Measurements from ENCODE around the gene CAVIN2.
A peak's percentile ranks its signal among the peaks of the same experiment; 100 is the strongest.

The CAVIN2 gene

DNA sequence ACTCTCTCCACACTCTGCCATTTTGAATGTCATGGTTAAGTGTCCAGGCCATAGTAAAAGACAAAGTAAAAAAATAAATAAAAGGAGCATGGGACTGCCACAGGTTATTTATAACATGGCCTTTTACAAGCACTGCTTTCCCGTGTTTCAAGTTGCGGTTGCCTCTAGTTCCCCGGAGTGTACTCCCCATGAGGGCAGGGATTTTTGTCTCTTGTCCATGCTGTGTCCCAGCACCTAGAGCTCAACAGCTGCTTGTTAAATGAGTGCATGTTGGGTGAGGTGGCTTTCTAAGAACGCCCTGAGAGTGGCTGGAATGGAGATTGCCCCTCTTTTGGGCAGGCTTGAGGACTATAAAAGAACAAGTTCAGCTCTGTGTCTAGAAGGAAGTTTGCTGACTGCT, 8.4 kb downstream of the CAVIN2 start:
- no peak for DNase-seq

GRCh38 chr2:191836853-191837769, 9.8 kb downstream of the CAVIN2 start:
- no peak for DNase-seq

DNA sequence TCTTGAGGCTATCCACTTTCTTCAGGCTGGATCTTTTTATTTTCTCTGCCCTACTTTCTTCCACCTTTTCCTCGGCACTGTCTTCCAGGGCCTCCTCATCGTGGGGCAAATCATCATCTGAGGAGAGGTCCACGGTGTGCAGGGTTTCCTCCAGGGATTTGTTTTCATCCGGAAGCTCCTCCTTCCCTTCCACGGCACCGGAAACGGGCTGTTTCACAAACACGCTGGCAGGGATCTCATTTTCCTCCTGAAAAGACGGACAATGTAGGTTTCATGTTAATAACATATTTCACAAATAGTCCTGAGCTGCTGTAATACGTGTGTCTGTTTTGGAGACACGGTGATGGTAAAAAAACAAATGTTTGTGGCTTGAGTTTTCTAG, 10.4 kb downstream of the CAVIN2 start:
- no peak for DNase-seq

GRCh38 chr2:191835539-191836350, 11.1 kb downstream of the CAVIN2 start:
- DNase-seq, result peak; percentile 54

- no peak for DNase-seq
These were observed 11.8 kb downstream of the CAVIN2 start for GRCh38 chr2:191835100-191835499.

DNA sequence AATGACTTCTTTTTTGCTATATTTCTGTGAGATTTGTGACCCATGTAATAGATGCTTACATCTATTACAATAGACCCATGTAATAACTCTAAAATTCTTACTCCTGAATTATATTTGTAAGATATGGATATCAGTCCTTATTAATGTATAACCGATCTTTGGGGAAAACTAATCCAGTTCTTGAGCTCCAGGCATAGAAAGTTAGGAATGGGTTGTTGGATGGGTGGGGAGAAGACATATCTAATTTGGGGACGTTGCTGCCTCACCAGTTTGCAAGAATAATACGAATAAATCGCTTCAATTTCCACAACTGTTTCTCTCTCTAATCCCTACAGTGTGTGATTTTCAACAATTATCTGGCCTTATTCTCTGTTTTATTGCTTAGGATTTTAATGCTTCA, 13.5 kb downstream of the CAVIN2 start:
- no peak for DNase-seq

- DNase-seq, result no peak
These were observed 14.2 kb downstream of the CAVIN2 start for GRCh38 chr2:191832668-191833067.

DNA sequence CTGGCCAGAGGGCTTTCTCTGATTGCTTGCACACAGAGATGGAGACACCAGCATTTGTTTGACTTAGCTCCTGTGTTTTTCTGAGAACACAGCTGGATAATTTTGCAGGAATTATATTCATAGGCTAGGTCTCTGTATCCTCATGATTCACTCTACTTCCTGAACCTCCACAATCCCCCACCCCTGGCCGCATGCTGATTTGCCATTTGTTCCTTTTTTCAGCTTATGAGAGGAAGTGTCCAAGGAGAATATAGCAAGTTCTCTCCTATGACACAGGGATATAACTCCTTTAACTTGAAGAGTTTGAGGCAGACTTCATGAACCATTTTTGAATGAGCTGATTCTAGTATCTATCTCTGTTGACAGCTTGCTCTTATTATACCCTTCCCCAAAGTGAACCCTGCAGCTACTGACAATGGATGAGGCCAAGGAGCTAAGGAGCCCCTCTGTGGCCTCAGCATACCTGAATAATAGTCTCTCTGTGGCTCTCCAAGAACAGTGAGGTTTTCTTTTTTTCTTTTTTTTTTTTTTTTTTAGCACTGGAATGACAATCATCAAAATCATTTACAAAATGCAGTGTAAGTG, 15.4 kb downstream of the CAVIN2 start:
- no peak for DNase-seq

DNA sequence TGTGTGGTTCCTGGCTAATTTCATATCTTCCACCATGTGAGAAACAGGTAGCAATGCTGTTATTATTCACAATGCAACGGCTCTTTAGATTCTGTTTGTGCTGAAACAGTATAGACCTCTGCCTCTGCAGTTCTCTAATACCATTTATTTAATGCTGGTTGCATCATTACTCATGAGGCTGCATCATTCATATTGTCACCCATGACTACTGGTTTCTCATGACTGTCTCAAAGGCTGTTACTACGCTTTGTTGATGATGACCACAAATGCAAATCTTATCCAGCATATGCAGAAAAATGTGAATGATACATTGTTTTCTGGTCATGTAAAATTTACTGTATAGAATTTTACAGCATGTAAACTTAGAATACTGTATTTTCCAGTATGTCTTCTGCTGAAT, 22.5 kb downstream of the CAVIN2 start:
- DNase-seq, result peak; percentile 39

- DNase-seq, result no peak
These were observed 25.8 kb downstream of the CAVIN2 start for GRCh38 chr2:191821078-191821477.

DNA sequence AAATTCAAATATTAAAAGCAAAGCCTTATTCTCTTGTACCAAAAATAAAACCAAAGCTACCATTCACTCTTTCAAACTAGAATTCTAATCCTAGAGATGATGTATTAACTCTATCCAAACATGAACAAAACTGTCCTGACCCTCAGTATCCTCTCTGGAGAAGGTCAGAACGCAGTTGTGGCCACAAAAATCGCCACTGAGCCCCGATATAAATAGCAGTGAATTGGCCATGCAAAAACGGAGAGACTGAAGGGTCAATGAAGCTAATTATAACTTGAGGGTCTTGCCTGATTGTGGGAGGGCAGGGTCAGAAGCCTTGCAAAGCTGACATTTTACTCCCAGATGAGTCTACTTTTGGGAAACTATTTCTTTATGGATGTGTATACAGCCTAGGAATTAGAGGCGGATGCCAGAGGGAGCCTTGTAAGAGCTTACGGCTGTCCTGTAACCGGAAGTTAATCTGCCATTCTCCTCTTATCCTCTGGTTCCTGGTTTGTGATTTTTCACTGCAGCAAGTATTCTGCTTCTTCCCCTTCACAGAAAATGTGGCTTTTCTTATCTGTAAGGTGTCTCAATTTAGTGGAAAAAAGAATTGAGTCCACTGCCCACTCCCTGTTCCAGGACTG, 28.1 kb downstream of the CAVIN2 start:
- DNase-seq, result peak; percentile 15

DNA sequence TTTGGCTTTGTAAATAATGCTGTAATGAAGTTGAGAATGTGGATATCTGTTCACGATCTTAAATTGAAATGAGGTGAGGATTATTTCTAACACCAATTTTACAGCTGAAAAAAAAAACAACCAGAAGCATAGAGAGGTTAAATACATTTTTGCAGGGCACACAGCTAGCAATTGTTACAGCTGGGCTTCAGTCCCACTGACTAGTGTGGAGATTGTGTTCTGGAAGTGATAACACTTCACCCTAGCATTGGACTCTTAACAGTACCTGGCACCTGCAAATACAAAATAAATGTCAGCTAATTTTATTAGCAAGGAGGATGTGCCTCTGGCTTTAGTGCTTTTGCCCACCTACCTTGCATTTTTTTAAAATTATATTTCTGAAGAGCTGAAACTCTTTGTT, 28.8 kb downstream of the CAVIN2 start:
- DNase-seq, result no peak

DNA sequence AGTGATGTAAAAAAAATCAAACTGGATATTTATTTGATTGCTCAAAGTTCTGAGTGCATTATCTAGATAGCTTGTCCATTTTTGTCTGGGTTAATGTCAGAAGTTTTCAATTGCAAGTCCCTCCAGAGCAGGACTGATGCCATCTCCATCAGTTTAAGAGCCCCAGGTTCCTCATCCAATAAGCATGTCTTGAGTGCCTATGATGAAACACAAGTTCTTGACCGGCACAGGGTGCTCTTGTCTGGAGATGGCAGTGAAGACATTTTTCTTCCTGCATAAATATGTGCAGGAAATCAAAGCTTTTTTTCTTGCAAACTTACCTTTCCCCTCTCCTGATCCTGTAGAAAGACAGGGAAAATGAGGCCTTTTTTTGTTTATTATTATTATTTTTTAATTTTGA, 31.9 kb downstream of the CAVIN2 start:
- DNase-seq, result no peak

GRCh38 chr2:191813943-191814342, 32.9 kb downstream of the CAVIN2 start:
- DNase-seq, result no peak

- DNase-seq, result peak; percentile 68
These were observed 34.9 kb downstream of the CAVIN2 start for GRCh38 chr2:191811807-191812602.

DNA sequence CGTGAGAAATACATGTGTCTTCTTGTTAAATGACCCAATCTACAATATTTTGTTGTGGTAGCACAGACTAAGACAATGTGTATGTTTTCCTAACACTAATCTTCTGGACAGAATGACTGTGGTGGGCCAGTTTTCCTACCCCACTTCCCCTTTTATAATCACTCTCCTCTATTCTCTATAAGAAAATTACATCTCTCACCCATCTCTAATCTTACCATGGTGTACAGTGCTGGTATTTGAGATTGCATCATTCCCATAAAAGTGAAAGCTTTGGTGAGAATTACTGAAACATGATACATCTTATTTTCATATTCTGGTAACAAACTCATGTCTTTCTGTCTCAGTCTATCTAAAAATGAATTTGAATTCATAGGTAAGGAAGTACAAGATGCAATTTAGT, 40.5 kb downstream of the CAVIN2 start:
- no peak for DNase-seq

DNA sequence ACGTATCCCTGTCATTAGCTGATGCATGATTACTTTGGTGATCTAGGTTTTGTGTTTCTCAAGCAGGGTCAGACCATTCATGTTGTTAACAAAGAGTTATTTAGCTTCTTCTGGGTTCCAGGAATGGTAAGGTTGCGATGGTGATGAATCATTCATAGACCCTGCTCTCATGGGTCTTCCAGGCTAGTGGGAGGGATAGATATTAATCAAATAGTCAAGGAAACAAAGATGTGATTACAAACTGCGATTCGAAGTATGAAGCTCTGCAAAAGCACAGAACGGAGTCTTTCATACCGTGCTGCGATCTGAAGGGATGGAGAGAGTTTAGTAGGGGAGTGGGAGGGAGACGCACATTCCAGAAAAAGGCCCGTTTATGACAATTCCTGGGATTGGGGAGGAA, 42.1 kb downstream of the CAVIN2 start:
- DNase-seq, result no peak

- no peak for DNase-seq
These were observed 43.9 kb downstream of the CAVIN2 start for GRCh38 chr2:191803007-191803406.

GRCh38 chr2:191802180-191802579, 44.7 kb downstream of the CAVIN2 start:
- DNase-seq, result no peak

- DNase-seq, result peak; percentile 7
These were observed 46.0 kb downstream of the CAVIN2 start for GRCh38 chr2:191800874-191801273.

DNA sequence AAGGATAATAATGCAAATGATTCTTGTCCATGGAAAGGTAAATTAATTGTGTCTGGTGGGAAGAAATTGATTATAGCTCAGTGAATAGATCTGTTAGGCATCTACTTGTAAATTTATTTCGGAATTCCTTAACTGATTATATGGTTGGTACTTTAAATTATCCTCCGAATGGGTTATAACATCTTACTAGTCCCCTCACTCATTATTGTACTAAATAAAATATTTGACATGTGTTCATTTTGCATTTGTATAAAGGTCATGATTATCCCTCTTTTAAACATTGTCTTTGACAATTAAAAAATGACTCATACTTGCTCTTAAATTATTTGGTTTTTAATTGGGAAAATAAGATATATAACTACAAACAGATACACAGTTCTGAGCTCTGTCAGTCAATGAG, 47.4 kb downstream of the CAVIN2 start:
- DNase-seq, result no peak

Data from HCEC 1CT (cell line).